Karpas-422 (cell line): ENCODE results near the gene MTMR2. TPM values are rescaled to one million over a fixed set of nuclear protein-coding genes. Genes with fewer than 3 reads are reported as not detected.

Experiments
- DNase-seq: peaks from one replicate; pipeline ENCODE4 v3.0.0-alpha.2; 2015
- H2AFZ ChIP-seq: fragments of 200-600 bp; sonication (generic); 2 replicates; pipeline ENCODE4 v1.6.1; 2014; ENCODE audit warnings: antibody characterized with exemption, low read length, mixed read lengths
- H3K27ac ChIP-seq: fragments of 200-600 bp; sonication (generic); 2 replicates; pipeline ENCODE4 v1.5.1; 2014; ENCODE audit warnings: mild to moderate bottlenecking, low read length, moderate library complexity
- H3K27me3 ChIP-seq: fragments of 200-600 bp; sonication (generic); 2 replicates; pipeline ENCODE4 v1.6.1; 2014; ENCODE audit warnings: low read length, mixed read lengths
- H3K36me3 ChIP-seq: fragments of 200-600 bp; sonication (generic); 2 replicates; pipeline ENCODE4 v1.6.1; 2014; ENCODE audit warnings: low read length, mixed read lengths; ENCODE audit not compliant: insufficient read depth
- H3K4me1 ChIP-seq: fragments of 200-600 bp; sonication (generic); 2 replicates; pipeline ENCODE4 v1.6.1; 2014; ENCODE audit warnings: mild to moderate bottlenecking, low read length, mixed read lengths
- H3K4me2 ChIP-seq: fragments of 200-600 bp; sonication (generic); 2 replicates; pipeline ENCODE4 v1.6.1; 2014; ENCODE audit warnings: low read length, low read depth, mild to moderate bottlenecking; ENCODE audit not compliant: poor library complexity, severe bottlenecking
- H3K4me3 ChIP-seq: fragments of 200-600 bp; sonication (generic); 2 replicates; pipeline ENCODE4 v1.5.1; 2014; ENCODE audit warnings: mild to moderate bottlenecking, antibody characterized with exemption, low read length, mixed read lengths
- H3K79me2 ChIP-seq: fragments of 200-600 bp; sonication (generic); 2 replicates; pipeline ENCODE4 v1.6.1; 2014; ENCODE audit warnings: mild to moderate bottlenecking, low read length, mixed read lengths
- H3K9ac ChIP-seq: fragments of 200-600 bp; sonication (generic); 2 replicates; pipeline ENCODE4 v1.6.0; 2014; ENCODE audit warnings: low read length
- H3K9me2 ChIP-seq: fragments of 200-600 bp; sonication (generic), shearing (Covaris generic); replicated peaks from 2 replicates; pipeline ENCODE4 v1.6.0; 2014; ENCODE audit warnings: mild to moderate bottlenecking, low read length, moderate library complexity; ENCODE audit not compliant: insufficient read depth
- H3K9me3 ChIP-seq: fragments of 300-700, 200-600 bp; sonication (generic); 2 replicates; pipeline ENCODE4 v1.6.1; 2014; ENCODE audit warnings: low read length, mixed read lengths
- H4K20me1 ChIP-seq: fragments of 200-600 bp; sonication (generic); 2 replicates; pipeline ENCODE4 v1.6.1; 2014; ENCODE audit warnings: mild to moderate bottlenecking, antibody characterized with exemption, low read length, low read depth; ENCODE audit not compliant: insufficient read depth
- total RNA-seq: library from RNA; depleted of rRNA; stranded (reverse); fragments of >200 nt; shearing (Covaris generic); gene quantifications from 2 replicates; pipeline ENCODE4 v1.2.3, GENCODE V29; 2014; ENCODE audit warnings: low replicate concordance

Gene MTMR2
- total RNA-seq, 1 experiment from 2014 or later = 78.5 TPM

GRCh38 chr11:95802806-95803205 lies 121.1 kb downstream of the MTMR2 start:
- Histone ChIP-seq H3K4me1 (0 out of 2 replicates have a peak, but pooled peaks cover 2% of the 10 kb centered on the region), H3K27ac (no peak overlapping the region), H3K9me2 (no peaks in the 10 kb centered on the region), H3K27me3 (no peaks in the 10 kb centered on the region), H3K4me2 (no peak overlapping the region), H3K9me3 (no peaks in the 10 kb centered on the region), H3K4me3 (no peak overlapping the region), H3K36me3 (peaks cover 78% of the 10 kb centered on the region), H2AFZ (no peak overlapping the region), H3K9ac (no peak overlapping the region), H4K20me1 (no peaks in the 10 kb centered on the region), H3K79me2 (peaks cover 74% of the 10 kb centered on the region)
- no peak for DNase-seq

DNA sequence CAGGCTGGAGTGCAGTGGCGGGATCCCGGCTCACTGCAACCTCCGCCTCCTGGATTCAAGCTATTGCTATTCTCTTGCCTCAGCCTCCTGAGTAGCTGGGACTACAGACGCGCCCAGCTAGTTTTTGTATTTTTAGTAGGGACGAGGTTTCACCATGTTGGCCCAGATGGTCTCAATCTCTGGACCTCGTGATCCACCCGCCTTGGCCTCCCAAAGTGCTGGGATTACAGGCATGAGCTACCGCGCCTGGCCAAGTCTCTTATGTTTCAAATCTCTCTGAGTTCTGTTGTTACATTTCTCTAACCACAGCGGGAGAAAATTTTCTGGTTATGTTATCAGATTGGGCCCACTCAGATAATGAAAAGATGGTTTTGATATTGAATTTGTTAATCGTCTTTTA lies 123.5 kb downstream of the MTMR2 start:
- H3K27me3 ChIP-seq = no peaks in the 10 kb centered on the region
- no peak overlapping the region for H3K9ac ChIP-seq
- H2AFZ ChIP-seq = no peak overlapping the region
- no peaks in the 10 kb centered on the region for H3K9me2 ChIP-seq
- no peak overlapping the region for H3K4me2 ChIP-seq
- no peak for DNase-seq
- no peaks in the 10 kb centered on the region for H3K9me3 ChIP-seq
- H3K27ac ChIP-seq = no peak overlapping the region
- H3K36me3 ChIP-seq = peaks cover 73% of the 10 kb centered on the region
- H3K4me1 ChIP-seq = peaks cover 7% of the 10 kb centered on the region
- peaks cover 92% of the 10 kb centered on the region for H3K79me2 ChIP-seq
- H3K4me3 ChIP-seq = no peak overlapping the region
- no peaks in the 10 kb centered on the region for H4K20me1 ChIP-seq

DNA sequence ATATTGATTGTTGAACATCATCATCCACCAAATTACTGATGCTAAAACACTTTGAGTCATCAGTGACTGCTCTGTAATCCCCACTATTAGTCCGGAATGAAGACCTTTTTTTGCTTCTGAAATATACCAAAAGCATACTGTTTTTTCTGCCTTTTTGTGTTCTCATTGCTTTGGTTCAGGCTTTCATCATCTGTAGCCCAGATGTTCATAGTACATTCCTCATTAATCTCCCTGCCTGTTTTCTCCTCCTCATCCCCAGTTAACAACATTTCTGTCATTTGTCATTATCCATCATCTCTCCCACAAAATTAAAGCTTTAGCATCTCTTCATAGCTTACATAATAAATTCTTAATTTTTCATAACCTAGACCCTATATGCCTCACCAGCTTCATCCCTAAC lies 124.4 kb downstream of the MTMR2 start:
- H3K9ac ChIP-seq = no peak overlapping the region
- peaks cover 93% of the 10 kb centered on the region for H3K79me2 ChIP-seq
- H3K27ac ChIP-seq = no peak overlapping the region
- no peak overlapping the region for H2AFZ ChIP-seq
- no peaks in the 10 kb centered on the region for H3K9me3 ChIP-seq
- H3K9me2 ChIP-seq = no peaks in the 10 kb centered on the region
- peaks cover 10% of the 10 kb centered on the region for H3K4me1 ChIP-seq
- no peak overlapping the region for H3K4me2 ChIP-seq
- H4K20me1 ChIP-seq = no peaks in the 10 kb centered on the region
- peaks cover 64% of the 10 kb centered on the region for H3K36me3 ChIP-seq
- DNase-seq = no peak
- no peak overlapping the region for H3K4me3 ChIP-seq
- no peaks in the 10 kb centered on the region for H3K27me3 ChIP-seq

DNA sequence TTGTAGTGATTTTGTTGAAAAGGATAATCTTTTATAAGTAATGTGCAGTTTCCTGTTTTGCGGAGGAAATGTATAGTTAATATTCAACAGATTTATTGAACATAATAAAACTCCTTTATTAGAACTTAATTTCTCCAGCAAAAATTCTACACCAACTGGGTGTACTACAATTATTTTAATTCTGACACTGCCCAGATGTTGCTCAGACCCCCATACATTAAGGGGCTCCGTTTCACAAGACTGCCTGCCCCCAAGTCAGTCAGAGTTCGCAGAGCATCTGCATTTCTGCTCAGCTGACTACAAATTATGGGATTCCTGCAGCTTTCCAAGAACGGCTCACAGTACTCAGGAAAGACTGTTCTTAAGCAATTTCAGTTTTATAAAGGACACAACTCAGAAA lies 127.4 kb downstream of the MTMR2 start:
- H3K9me2 ChIP-seq = no peaks in the 10 kb centered on the region
- peaks cover 97% of the 10 kb centered on the region for H3K79me2 ChIP-seq
- H2AFZ ChIP-seq = no peak overlapping the region
- H3K36me3 ChIP-seq = peaks cover 44% of the 10 kb centered on the region
- H3K4me3 ChIP-seq = no peak overlapping the region
- peaks cover 37% of the 10 kb centered on the region for H3K4me1 ChIP-seq
- H3K9ac ChIP-seq = no peak overlapping the region
- no peaks in the 10 kb centered on the region for H3K27me3 ChIP-seq
- no peak for DNase-seq
- no peak overlapping the region for H3K27ac ChIP-seq
- no peak overlapping the region for H3K4me2 ChIP-seq
- peaks cover 9% of the 10 kb centered on the region for H4K20me1 ChIP-seq
- no peaks in the 10 kb centered on the region for H3K9me3 ChIP-seq

DNA sequence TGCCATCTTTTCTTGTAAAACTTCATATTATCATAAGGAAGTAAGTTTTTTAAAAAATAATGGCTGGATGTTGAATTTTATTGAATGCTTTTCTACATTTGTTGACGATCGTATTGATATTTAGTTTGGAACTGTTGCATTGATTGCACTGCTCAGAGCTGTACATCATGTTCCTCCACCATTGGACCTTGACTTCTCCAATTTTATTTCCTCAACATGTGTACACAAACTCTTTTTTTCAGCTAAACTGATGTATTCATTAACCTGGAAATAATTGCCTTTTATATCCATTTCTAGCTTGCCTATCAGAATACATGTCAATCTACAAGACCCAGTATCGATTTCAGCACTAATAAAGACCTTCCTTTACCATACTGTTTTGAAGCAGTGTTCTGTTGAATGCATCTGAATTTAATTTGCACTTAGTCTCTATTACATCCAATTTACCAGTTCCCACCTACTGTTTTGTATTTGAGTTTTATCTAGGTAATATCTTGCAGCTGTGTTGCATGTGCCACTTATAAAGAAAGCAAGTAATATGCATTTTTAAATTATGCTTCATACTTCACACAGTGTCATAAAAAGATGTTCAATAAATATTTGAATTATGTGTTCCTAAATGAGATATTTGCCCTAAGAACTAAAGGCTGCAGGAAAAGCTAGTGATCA lies 128.1 kb downstream of the MTMR2 start:
- Histone ChIP-seq H3K4me2 (no peak overlapping the region), H3K79me2 (peaks cover 99% of the 10 kb centered on the region), H4K20me1 (peaks cover 9% of the 10 kb centered on the region), H3K36me3 (peaks cover 36% of the 10 kb centered on the region), H3K9ac (no peak overlapping the region), H3K27me3 (no peaks in the 10 kb centered on the region), H3K4me3 (no peak overlapping the region), H3K27ac (no peak overlapping the region), H3K4me1 (peaks cover 37% of the 10 kb centered on the region), H3K9me2 (no peaks in the 10 kb centered on the region), H2AFZ (no peak overlapping the region), H3K9me3 (no peaks in the 10 kb centered on the region)
- no peak for DNase-seq

GRCh38 chr11:95794086-95794485 lies 129.8 kb downstream of the MTMR2 start:
- H3K9ac ChIP-seq = no peak overlapping the region
- no peak for DNase-seq
- no peak overlapping the region for H2AFZ ChIP-seq
- peaks cover 37% of the 10 kb centered on the region for H3K4me1 ChIP-seq
- H3K27me3 ChIP-seq = no peaks in the 10 kb centered on the region
- H4K20me1 ChIP-seq = peaks cover 10% of the 10 kb centered on the region
- peaks cover 89% of the 10 kb centered on the region for H3K79me2 ChIP-seq
- peaks cover 22% of the 10 kb centered on the region for H3K36me3 ChIP-seq
- peak overlapping the region; percentile 1 for H3K4me2 ChIP-seq
- no peak overlapping the region for H3K27ac ChIP-seq
- no peak overlapping the region for H3K4me3 ChIP-seq
- no peaks in the 10 kb centered on the region for H3K9me2 ChIP-seq
- H3K9me3 ChIP-seq = no peaks in the 10 kb centered on the region

GRCh38 chr11:95793116-95793515 lies 130.8 kb downstream of the MTMR2 start:
- peaks cover 89% of the 10 kb centered on the region for H3K79me2 ChIP-seq
- H3K4me3 ChIP-seq = peak overlapping the region; percentile 73
- DNase-seq = no peak
- peaks cover 19% of the 10 kb centered on the region for H4K20me1 ChIP-seq
- peaks cover 19% of the 10 kb centered on the region; the same call in 1 of the 2 replicates for H3K36me3 ChIP-seq
- H3K4me2 ChIP-seq = peak overlapping the region; percentile 77
- no peaks in the 10 kb centered on the region for H3K27me3 ChIP-seq
- H2AFZ ChIP-seq = no peak overlapping the region
- H3K9me3 ChIP-seq = no peaks in the 10 kb centered on the region
- no peak overlapping the region for H3K27ac ChIP-seq
- H3K4me1 ChIP-seq = peaks cover 39% of the 10 kb centered on the region
- no peak overlapping the region for H3K9ac ChIP-seq
- no peaks in the 10 kb centered on the region for H3K9me2 ChIP-seq

GRCh38 chr11:95792700-95793099 lies 131.2 kb downstream of the MTMR2 start:
- DNase-seq = no peak
- H3K4me2 ChIP-seq = peak overlapping the region; percentile 77
- H3K4me1 ChIP-seq = peaks cover 43% of the 10 kb centered on the region
- H3K36me3 ChIP-seq = peaks cover 24% of the 10 kb centered on the region
- H3K27me3 ChIP-seq = no peaks in the 10 kb centered on the region
- peaks cover 20% of the 10 kb centered on the region for H4K20me1 ChIP-seq
- H3K79me2 ChIP-seq = peaks cover 89% of the 10 kb centered on the region
- H3K9me3 ChIP-seq = no peaks in the 10 kb centered on the region
- H3K9ac ChIP-seq = peak overlapping the region; percentile 90; the same call in 1 of the 2 replicates
- H3K4me3 ChIP-seq = peak overlapping the region; percentile 73
- no peaks in the 10 kb centered on the region for H3K9me2 ChIP-seq
- no peak overlapping the region for H2AFZ ChIP-seq
- no peak overlapping the region for H3K27ac ChIP-seq
